Gastrocnemius medialis (tissue), 4 donors: ENCODE data around the gene COBLL1. TPM values are rescaled to one million over a fixed set of nuclear protein-coding genes. Genes with fewer than 3 reads are reported as not detected.
"Not testable (repeated sequence)": the region's sequence is repeated elsewhere in the genome, so short reads cannot be mapped to it uniquely, and the experiment has no call there.

ENCODE experiments used
- ATAC-seq, 2 donors: fragments of 150-250 bp; one replicate each; pipeline ENCODE4 v1.9.1; 2016
- DNase-seq, 2 donors: peaks; one replicate each; pipeline ENCODE4 v3.0.0-alpha.2; 2019
- H3K27ac ChIP-seq, 4 donors: fragments of 200-600 bp; sonication (generic); 1 replicate in 1 of 4; 2 replicates in 3 of 4; pipeline ENCODE4 v1.5.1; 2016 to 2018; ENCODE audit warnings: mild to moderate bottlenecking in 2 of 4, moderate library complexity in 1 of 4
- H3K27me3 ChIP-seq, 3 donors: fragments of 200-600 bp; sonication (generic) in 2 of 3; 1 replicate in 1 of 3; 2 replicates in 2 of 3; pipeline versions ENCODE4 v1.5.1 to v1.6.0; 2016 to 2019; ENCODE audit warnings: mild to moderate bottlenecking in 1 of 3, moderate library complexity in 1 of 3
- H3K36me3 ChIP-seq, 2 donors: fragments of 200-600 bp; sonication (generic) in 1 of 2; one replicate each; pipeline ENCODE4 v1.5.1; 2017 to 2018
- H3K4me1 ChIP-seq, 2 donors: fragments of 200-600 bp; sonication (generic) in 1 of 2; one replicate each; pipeline ENCODE4 v1.5.1; 2016 to 2017; ENCODE audit warnings: mild to moderate bottlenecking in 2 of 2
- H3K4me3 ChIP-seq, 4 donors: fragments of 200-600 bp; sonication (generic) in 3 of 4; 1 replicate in 1 of 4; 2 replicates in 3 of 4; pipeline ENCODE4 v1.5.1; 2016 to 2019; ENCODE audit warnings: mild to moderate bottlenecking in 2 of 4
- H3K9me3 ChIP-seq, 3 donors: fragments of 200-600 bp; sonication (generic) in 2 of 3; 1 replicate in 1 of 3; 2 replicates in 2 of 3; pipeline ENCODE4 v1.5.1; 2016 to 2019
- POLR2A ChIP-seq, 2 donors: fragments of 450-650 bp; IDR thresholded peaks; one replicate each; pipeline ENCODE4 v1.6.1; 2017; ENCODE audit warnings: antibody characterized with exemption in 2 of 2, mild to moderate bottlenecking in 2 of 2, moderate library complexity in 2 of 2
- in situ Hi-C, 4 donors: fragments of 200-750 bp; cut with MboI; loops; one replicate each; pipeline versions ENCODE4 v1.15.0 to v1.8.0; 2017; ENCODE audit warnings: low sequenced_read_pairs in 4 of 4
- intact Hi-C: fragments of 100-400 bp; cut with DNase I; formaldehyde crosslinking; loops from one replicate; pipeline ENCODE4 v1.15.1; 2023; ENCODE audit warnings: low total_unique reads
- total RNA-seq, 4 donors: library from RNA; depleted of rRNA; stranded (reverse); fragments of >200 nt; gene quantifications; one replicate each; pipeline versions ENCODE4 v1.1.0 to v1.2.3, GENCODE V29; 2016
- TF ChIP-seq, protein P1 (sequence below), 5 experiments: fragments of 450-650 bp in 3 of 5; fragments of 200-600 bp in 2 of 5; sonication (generic) in 2 of 5; IDR thresholded peaks in 4 of 5; conservative IDR thresholded peaks in 1 of 5; 1 replicate in 4 of 5; 2 replicates in 1 of 5; pipeline ENCODE4 v1.5.1; 2016 to 2019; ENCODE audit warnings: antibody characterized with exemption in 5 of 5, mild to moderate bottlenecking in 3 of 5, moderate library complexity in 3 of 5

COBLL1 gene
- total RNA-seq, 4 donors from 2014 or later, result 1.9 to 9.6 (median 4.0) TPM

DNA sequence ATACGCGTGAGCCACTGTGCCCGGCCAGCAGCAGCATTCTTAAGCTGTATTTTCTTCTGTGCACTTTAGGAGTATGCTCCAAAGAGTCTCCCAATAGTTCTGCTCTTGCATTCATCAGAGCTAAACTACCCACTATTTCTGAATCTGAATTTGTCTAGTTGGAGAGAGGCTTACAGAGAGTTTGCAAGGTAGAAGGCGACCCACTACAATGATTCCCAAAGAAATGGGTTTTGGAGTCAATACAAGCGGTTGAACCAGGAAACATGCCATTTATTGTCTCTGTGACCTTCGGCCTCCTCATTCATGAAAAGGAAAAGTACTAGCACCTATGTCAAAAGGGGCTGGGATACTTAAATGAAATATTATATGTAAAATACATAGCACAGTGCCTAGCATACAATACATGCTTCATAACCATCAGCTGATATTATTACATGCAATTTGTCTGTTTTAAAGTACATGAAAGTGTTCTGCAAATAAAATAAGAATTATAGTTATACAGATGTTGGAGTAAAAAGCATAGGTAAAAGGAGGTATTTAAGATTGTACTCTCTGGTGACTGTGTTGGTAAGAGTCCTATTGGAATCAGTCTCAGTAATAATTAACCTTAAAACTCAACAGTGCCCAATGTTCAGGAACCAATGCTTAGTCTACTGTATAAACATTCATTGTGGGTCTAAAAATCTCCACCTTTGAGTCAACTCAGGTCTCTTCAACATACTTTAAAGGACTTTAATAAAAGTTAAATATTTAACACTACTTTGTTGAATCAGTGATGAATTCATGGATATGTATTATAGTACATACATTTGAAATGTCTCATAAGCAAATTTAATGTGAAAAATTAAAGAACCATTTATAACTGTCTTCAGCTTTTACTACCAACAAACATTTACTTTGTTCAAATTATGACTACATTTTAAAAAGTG is 130.5 kb downstream of the COBLL1 start:
- intact Hi-C loops (no loop called here), in situ Hi-C loops (loop anchor here in 1 of 4 donors (10.0 kb wide), 1 partner anchor 146 kb away; no protein-coding TSS in a partner anchor)
- no peak overlapping the region for H3K27ac ChIP-seq

GRCh38 chr2:164710252-164710836 is 131.3 kb downstream of the COBLL1 start:
- DNase-seq, H3K4me1 ChIP-seq, ATAC-seq, H3K4me3 ChIP-seq, H3K9me3 ChIP-seq, H3K36me3 ChIP-seq, intact Hi-C loops, H3K27ac ChIP-seq, H3K27me3 ChIP-seq: not testable (repeated sequence)
- in situ Hi-C loops, result loop anchor here in 1 of 4 donors (10.0 kb wide), 1 partner anchor 146 kb away; no protein-coding TSS in a partner anchor

More for the DNA sequence above, 130.5 kb downstream of the COBLL1 start:
- Histone ChIP-seq H3K36me3 (no peaks in the 10 kb centered on the region), H3K4me1 (no peaks in the 10 kb centered on the region), H3K9me3 (no peaks in the 10 kb centered on the region), H3K4me3 (no peak overlapping the region), H3K27me3 (no peaks in the 10 kb centered on the region)
- ATAC-seq, result no peak
- no peak for DNase-seq
- no peak for TF ChIP-seq POLR2A (IDR thresholded peaks at IDR 0.05)
- TF ChIP-seq, protein P1, sequence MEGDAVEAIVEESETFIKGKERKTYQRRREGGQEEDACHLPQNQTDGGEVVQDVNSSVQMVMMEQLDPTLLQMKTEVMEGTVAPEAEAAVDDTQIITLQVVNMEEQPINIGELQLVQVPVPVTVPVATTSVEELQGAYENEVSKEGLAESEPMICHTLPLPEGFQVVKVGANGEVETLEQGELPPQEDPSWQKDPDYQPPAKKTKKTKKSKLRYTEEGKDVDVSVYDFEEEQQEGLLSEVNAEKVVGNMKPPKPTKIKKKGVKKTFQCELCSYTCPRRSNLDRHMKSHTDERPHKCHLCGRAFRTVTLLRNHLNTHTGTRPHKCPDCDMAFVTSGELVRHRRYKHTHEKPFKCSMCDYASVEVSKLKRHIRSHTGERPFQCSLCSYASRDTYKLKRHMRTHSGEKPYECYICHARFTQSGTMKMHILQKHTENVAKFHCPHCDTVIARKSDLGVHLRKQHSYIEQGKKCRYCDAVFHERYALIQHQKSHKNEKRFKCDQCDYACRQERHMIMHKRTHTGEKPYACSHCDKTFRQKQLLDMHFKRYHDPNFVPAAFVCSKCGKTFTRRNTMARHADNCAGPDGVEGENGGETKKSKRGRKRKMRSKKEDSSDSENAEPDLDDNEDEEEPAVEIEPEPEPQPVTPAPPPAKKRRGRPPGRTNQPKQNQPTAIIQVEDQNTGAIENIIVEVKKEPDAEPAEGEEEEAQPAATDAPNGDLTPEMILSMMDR (IDR thresholded peaks at IDR 0.05 in 4 of 5, conservative IDR thresholded peaks at IDR 0.05 in 1 of 5), result no peak

DNA sequence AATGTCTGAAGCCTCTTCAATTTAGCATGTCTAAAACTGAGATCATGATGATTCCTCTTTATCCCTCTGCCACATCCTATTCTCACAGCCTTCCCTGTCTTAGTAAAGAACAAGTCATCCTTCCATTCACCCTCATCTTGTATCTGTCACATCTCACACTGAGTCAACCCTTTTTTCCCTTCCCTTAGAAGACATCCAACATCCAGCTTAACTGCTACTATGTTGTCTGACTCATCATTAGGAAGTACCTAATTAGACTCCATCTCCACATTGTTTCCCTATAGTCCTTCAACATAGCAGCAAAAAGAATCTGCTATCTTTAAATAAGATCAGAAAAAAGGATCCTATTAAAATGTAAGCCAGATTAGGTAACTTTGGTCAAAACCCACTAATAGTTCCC is 135.1 kb downstream of the COBLL1 start:
- no peaks in the 10 kb centered on the region for H3K36me3 ChIP-seq
- in situ Hi-C loops (no loop called here), intact Hi-C loops (no loop called here)
- no peak for DNase-seq
- H3K27ac ChIP-seq, result no peak overlapping the region
- TF ChIP-seq, protein P1 (IDR thresholded peaks at IDR 0.05 in 4 of 5, conservative IDR thresholded peaks at IDR 0.05 in 1 of 5), result no peak
- TF ChIP-seq POLR2A (IDR thresholded peaks at IDR 0.05), result no peak
- no peaks in the 10 kb centered on the region for H3K9me3 ChIP-seq
- no peaks in the 10 kb centered on the region for H3K4me1 ChIP-seq
- no peaks in the 10 kb centered on the region for H3K27me3 ChIP-seq
- H3K4me3 ChIP-seq, result no peak overlapping the region
- no peak for ATAC-seq

DNA sequence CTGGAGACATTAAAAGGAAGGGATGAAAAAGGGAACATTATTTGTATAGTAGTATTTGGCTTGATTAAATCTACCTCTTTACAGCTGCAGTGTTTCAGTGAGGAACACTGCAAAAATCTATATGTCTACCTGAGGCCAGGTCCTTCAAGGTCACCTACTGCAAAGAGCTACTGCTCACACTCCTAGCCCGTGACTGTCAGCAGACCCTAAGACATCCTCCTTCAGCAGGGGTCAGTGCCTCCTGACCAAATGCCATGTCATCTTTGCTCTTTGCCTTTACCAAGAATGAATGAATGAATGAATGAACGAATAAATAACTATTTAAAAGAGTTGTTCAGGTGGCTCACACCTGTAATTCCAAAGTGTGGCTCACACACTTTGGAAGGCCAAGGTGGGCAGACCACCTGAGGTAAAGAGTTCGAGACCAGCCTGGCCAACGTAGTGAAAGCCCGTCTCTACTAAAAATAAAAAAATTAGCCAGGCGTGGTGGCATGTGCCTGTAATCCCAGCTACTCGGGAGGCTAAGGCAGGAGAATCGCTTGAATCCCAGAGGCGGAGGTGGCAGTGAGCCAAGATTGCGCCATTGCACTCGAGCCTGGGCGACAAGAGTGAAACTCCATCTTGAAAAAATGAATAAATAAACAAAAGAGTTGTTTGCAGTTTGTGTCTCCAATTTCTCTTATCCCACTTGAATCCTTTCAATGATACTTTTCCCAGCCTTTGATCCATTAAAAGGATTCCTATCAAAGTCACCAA is 136.0 kb downstream of the COBLL1 start:
- Histone ChIP-seq H3K4me1 (no peaks in the 10 kb centered on the region), H3K36me3 (no peaks in the 10 kb centered on the region), H3K4me3 (no peak overlapping the region), H3K27ac (no peak overlapping the region), H3K9me3 (no peaks in the 10 kb centered on the region), H3K27me3 (no peaks in the 10 kb centered on the region)
- intact Hi-C loops (no loop called here), in situ Hi-C loops (no loop called here)
- no peak for TF ChIP-seq POLR2A (IDR thresholded peaks at IDR 0.05)
- TF ChIP-seq, protein P1 (IDR thresholded peaks at IDR 0.05 in 4 of 5, conservative IDR thresholded peaks at IDR 0.05 in 1 of 5), result no peak
- no peak for DNase-seq
- ATAC-seq, result no peak
